AG04450 (cell line): Measurements from ENCODE around the gene RDH11. TPM values are rescaled to one million over a fixed set of nuclear protein-coding genes. Genes with fewer than 3 reads are reported as not detected.

Experiments
- CTCF ChIA-PET: fragments of 300-600, 350-600 bp; formaldehyde crosslinking; extraction: SDS; loops from one replicate; lab custom pipeline; 2022; ENCODE audit warnings: antibody characterized with exemption, inconsistent platforms; lab: Charles Lee
- POLR2A ChIA-PET: fragments of 350-600 bp; formaldehyde crosslinking; extraction: SDS; loops from one replicate; lab custom pipeline; 2021; ENCODE audit warnings: antibody characterized with exemption, inconsistent platforms; lab: Yijun Ruan, JAX
- DNase-seq: peaks from one replicate; pipeline ENCODE4 v3.0.0-alpha.2; 2011; ENCODE audit warnings: low read depth, low spot score
- H3K27ac ChIP-seq: one replicate; pipeline ENCODE4 v1.5.1; 2012; ENCODE audit warnings: low read depth, low read length, control low read depth
- H3K27me3 ChIP-seq: one replicate; pipeline ENCODE4 v1.6.0; 2012; ENCODE audit warnings: low read length; ENCODE audit not compliant: control insufficient read depth, insufficient read depth
- H3K4me3 ChIP-seq: 2 replicates; pipeline ENCODE4 v1.5.1; 2011; ENCODE audit warnings: mild to moderate bottlenecking, low read depth, low read length, control low read depth
- H3K9me3 ChIP-seq: 2 replicates; pipeline ENCODE4 v1.5.1; 2012; ENCODE audit warnings: low read length; ENCODE audit not compliant: control insufficient read depth, insufficient read depth
- polyA plus RNA-seq: library from polyadenylated mRNA; depleted of rRNA; stranded (reverse); fragments of >200 nt; gene quantifications from 2 replicates; pipeline ENCODE4 v1.2.3, GENCODE V29; 2011
- TF ChIP-seq, protein P1 (sequence below): IDR thresholded peaks from 2 replicates; pipeline ENCODE4 v1.5.1; 2011; ENCODE audit warnings: low read depth, low read length, control low read depth, inconsistent platforms

Gene RDH11
- polyA plus RNA-seq, 1 experiment = 109 TPM

- ChIA-PET CTCF (no interaction called here), POLR2A (interaction anchor here (0.6 kb wide), 1 partner anchor 55 kb away, joined by 7 read pairs; no protein-coding TSS in a partner anchor)
- peaks cover 52% of the 10 kb centered on the region for H3K27me3 ChIP-seq
- TF ChIP-seq, protein P1, sequence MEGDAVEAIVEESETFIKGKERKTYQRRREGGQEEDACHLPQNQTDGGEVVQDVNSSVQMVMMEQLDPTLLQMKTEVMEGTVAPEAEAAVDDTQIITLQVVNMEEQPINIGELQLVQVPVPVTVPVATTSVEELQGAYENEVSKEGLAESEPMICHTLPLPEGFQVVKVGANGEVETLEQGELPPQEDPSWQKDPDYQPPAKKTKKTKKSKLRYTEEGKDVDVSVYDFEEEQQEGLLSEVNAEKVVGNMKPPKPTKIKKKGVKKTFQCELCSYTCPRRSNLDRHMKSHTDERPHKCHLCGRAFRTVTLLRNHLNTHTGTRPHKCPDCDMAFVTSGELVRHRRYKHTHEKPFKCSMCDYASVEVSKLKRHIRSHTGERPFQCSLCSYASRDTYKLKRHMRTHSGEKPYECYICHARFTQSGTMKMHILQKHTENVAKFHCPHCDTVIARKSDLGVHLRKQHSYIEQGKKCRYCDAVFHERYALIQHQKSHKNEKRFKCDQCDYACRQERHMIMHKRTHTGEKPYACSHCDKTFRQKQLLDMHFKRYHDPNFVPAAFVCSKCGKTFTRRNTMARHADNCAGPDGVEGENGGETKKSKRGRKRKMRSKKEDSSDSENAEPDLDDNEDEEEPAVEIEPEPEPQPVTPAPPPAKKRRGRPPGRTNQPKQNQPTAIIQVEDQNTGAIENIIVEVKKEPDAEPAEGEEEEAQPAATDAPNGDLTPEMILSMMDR = no peak
- DNase-seq = no peak
- peaks cover 4% of the 10 kb centered on the region for H3K9me3 ChIP-seq
- H3K27ac ChIP-seq = no peak overlapping the region
- H3K4me3 ChIP-seq = no peak overlapping the region
These were observed 32.7 kb upstream of the RDH11 start for GRCh38 chr14:67728258-67728657.

- Histone ChIP-seq H3K27me3 (peaks cover 60% of the 10 kb centered on the region), H3K27ac (no peak overlapping the region), H3K4me3 (no peak overlapping the region), H3K9me3 (peaks cover 4% of the 10 kb centered on the region)
- no peak for DNase-seq
- ChIA-PET POLR2A (no interaction called here), CTCF (interaction anchor here (0.6 to 1.1 kb wide), 4 partner anchors 23 to 1679 kb away, joined by 3 to 6 read pairs (median 4); no protein-coding TSS in a partner anchor)
- TF ChIP-seq, protein P1 = no peak
These were observed 31.8 kb upstream of the RDH11 start for GRCh38 chr14:67727361-67727760.

DNA sequence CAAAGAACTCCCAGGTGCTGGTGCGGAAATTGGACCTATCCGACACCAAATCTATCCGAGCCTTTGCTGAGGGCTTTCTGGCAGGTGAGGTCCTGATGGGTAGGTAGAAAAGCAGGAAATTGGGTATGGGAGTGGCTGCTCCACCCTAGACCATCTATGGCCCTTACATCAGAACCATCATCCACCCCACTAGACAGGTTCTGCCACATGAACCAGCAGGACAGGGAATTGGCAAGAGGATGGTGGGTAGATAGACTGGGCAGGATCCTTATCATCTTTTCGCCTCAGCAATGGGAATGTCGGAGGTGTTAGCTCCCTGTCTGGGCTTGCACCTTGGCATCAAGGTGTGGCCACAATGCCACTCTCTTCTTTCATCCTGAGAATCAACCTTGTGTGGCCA is 29.6 kb upstream of the RDH11 start:
- Histone ChIP-seq H3K27me3 (peaks cover 69% of the 10 kb centered on the region), H3K27ac (no peak overlapping the region), H3K4me3 (no peak overlapping the region), H3K9me3 (peaks cover 4% of the 10 kb centered on the region)
- POLR2A ChIA-PET = no interaction called here
- TF ChIP-seq, protein P1 = no peak
- no peak for DNase-seq
- CTCF ChIA-PET = interaction anchor here (0.5 kb wide), 1 partner anchor 678 kb away, joined by 3 read pairs; no protein-coding TSS in a partner anchor

DNA sequence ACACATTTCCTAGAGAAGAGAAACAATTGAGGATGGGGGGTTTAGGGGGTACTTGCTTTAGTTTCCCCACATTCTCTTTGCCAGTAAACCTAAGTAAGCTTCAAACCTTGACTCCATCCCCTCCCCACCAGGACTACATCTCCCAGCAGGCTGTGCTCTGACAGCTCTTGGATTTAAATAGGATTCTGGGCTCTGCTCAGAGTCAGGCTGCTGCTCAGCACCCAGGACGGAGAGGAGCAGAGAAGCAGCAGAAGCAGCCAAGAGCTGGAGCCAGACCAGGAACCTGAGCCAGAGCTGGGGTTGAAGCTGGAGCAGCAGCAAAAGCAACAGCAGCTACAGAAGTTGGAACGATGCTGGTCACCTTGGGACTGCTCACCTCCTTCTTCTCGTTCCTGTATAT is 26.7 kb upstream of the RDH11 start:
- POLR2A ChIA-PET = no interaction called here
- Histone ChIP-seq H3K4me3 (no peak overlapping the region), H3K27me3 (peaks cover 50% of the 10 kb centered on the region), H3K9me3 (peaks cover 4% of the 10 kb centered on the region; the same call in 1 of the 2 replicates), H3K27ac (no peak overlapping the region)
- no peak for DNase-seq
- CTCF ChIA-PET = interaction anchor here (2.3 kb wide), 1 partner anchor 18 kb away, joined by 15 read pairs; no protein-coding TSS in a partner anchor
- TF ChIP-seq, protein P1 = no peak

GRCh38 chr14:67721875-67722274 is 26.3 kb upstream of the RDH11 start:
- H3K27ac ChIP-seq = no peak overlapping the region
- peaks cover 3% of the 10 kb centered on the region; the same call in 1 of the 2 replicates for H3K9me3 ChIP-seq
- no peak for DNase-seq
- peaks cover 46% of the 10 kb centered on the region for H3K27me3 ChIP-seq
- POLR2A ChIA-PET = no interaction called here
- TF ChIP-seq, protein P1 = no peak
- H3K4me3 ChIP-seq = no peak overlapping the region
- CTCF ChIA-PET = interaction anchor here (2.3 kb wide), 1 partner anchor 18 kb away, joined by 15 read pairs; no protein-coding TSS in a partner anchor
